Activated CD4-positive, CD25-positive, alpha-beta regulatory T cell treated with anti-CD3 and anti-CD28 coated beads, Interleukin-2, amount 50 U/mL, for 24 hours (primary cell): ENCODE results near the gene ATXN10.
"Not testable (repeated sequence)": the region's sequence is repeated elsewhere in the genome, so short reads cannot be mapped to it uniquely, and the experiment has no call there.

ENCODE experiments used
- ATAC-seq, 2 donors: fragments of 150-1000 bp; cut with Tn5 transposase; one replicate each; pipeline ENCODE4 v1.10.0; 2021; ENCODE audit warnings: mild to moderate bottlenecking in 1 of 2, moderate library complexity in 1 of 2

Gene ATXN10

DNA sequence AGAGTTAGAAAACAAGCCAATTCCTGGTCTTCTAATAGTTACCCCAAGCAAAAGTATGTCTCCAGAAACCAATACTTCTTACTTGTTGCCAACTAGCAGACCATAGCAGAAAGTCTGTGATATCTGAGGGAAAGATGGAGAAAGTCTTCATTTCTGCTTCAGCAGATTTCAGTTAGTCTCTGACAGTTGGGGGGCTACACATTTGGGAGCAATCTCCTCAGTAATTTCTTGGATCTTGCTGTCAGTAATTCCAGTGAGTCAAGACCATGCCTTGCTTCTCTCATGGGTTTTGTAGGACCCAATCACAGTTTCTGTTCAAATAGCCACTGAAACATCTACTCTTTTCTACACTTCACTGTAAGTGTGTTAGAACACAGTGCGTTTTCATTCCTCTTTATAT lies 118.8 kb downstream of the ATXN10 start:
- no peak for ATAC-seq

DNA sequence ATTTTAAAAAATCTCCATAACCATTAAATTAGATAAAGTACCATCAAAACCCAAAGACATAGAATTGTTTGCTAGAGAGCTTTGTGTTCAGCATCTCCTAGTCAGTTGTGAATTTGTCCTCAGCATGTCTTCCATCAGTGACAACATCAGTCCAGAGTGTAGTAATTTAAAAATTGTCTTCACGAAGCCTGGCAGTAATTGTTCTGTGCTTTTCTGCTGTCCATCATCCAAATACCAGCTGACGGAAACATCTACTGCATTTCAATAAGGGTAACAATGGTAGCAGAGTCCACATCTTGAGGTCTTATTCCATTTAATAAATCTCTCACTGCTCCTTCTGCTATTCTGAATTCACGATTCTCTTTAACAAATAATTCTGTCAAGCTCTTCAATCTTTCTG lies 121.5 kb downstream of the ATXN10 start:
- no peak for ATAC-seq

DNA sequence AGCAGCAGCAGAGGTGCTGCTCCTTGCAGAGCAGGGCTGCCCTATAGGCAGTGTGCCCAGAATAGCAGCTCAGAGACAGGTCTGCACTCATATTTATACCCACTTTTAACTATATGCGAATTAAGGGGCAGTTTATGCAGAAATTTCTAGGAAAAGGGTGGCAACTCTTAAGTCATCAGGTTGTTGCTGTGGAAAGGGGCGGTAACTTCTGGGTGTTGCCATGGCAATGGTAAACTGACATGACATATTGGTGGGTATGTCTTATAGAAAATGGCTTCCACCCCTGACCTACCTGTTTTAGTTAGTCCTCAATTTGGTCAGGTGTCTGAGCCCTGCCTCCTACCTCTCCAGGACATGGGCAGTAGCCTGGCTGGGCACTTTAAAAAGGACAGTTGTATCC lies 122.3 kb downstream of the ATXN10 start:
- ATAC-seq = no peak

DNA sequence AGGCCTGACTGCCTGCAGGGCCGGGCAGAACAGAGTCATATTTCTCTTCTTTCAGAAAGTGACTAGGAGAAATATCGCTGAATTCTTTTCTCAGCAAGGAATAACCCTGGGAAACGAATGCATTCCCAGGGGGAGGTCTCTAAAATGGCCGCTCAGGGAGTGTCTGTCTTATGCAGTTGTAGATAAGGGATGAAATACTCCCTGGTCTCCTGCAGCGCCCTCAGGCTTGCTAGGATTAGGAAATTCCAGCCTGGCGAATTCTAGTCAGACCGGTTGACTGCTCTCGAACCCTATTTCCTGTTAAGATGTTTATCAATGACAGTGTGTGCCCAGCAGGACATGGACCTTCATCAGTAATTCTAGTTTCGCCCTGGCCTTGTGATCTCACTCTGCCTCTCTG lies 124.4 kb downstream of the ATXN10 start:
- not testable (repeated sequence) for ATAC-seq

DNA sequence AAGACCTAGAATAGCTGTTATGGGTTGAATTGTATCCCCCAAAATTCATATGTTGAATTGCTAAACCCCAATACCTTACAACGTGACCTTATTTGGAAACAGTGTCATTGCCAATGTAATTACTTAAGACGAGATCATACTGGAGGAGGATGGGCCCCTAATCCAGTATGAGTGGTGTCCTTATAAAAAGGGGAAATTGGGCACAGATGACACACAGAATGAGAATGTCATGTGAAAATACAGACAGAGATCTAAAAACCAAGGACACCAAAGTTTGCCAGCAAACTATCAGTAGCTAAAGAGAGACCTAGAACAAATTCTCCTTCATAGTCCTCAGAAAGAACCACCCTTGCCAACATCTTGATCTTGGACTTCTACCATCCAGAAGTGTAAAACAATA lies 127.7 kb downstream of the ATXN10 start:
- no peak for ATAC-seq

DNA sequence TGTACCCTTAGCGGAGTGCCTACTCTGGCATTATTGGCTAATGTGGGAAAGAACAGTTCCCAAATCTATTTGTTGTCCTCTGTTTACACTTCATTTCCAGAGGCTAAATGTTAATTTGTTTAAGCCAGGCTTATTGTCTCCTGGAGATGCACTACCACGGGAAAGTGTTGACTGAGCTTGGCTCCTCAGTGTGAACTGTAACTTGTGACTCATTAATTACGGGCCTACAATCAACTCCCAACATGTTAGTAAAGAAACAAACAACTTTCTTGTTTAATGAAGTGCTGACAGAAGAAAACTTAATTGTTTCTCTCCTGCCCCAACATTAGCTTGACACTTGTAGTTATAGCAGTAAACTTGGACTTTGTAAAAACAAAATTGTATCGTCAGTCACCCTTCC lies 130.4 kb downstream of the ATXN10 start:
- no peak for ATAC-seq

DNA sequence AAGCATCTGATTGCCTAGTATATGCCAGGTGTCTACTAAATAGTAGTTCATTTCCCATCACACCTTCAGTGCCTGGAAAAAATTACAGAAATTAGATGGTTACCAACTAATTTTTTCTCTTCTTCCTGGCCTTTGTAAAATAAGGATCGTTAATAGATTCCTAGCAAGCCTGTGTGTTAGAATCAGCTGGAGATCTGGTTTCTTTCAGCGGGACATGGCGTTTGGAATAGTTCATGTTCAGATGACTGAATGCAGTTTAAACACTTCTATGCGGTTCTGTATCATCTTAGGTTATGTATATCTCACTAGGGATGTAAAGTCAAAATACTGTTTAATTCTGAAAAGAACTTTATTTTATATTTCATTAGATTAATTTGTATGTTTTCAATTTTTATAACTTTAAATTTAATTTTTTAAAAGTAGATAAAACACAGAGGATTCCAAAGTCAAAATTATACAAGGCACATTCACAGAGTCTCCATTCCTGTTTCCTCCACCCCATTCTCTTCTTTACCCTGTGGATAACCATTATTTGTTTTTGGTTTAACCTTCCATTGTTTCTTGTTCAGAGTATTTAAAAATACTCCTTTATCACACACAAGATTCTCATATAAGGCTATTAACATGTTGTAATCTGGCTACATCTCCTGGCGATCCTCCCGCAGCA lies 132.8 kb downstream of the ATXN10 start:
- ATAC-seq = no peak

DNA sequence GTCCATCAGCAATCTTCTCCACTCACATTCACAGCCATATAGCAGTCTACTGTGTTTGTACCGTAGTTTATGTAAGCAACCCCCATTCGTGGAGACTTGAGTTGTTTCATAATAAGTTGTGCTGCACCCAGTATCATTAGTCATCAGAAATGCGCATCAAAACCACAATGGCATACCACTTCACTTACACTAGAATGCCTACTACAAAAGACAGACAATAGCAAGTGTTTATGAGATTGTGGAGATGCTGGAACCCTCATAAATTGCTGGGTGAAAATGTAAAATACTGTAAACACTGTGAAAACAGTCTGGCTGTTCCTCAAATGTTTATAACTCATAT lies 133.3 kb downstream of the ATXN10 start:
- no peak for ATAC-seq

DNA sequence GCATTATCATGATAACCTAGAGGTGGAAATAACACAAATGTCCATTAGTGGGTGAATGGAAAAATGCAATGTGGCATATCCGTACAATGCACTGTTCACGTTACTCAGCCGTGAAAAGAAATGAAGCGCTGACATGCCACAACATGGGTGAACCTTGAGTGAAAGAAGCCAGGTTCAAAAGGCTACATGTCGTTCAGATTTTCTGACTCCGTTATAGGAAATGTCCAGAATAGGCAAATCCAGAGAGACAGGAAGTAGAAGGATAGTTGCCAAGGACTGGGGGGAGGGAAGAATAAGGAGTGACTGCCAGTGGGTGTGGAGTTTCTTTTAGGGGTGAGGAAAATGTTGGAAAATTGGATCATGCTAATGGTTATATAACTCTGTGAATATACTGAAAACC lies 133.8 kb downstream of the ATXN10 start:
- ATAC-seq = no peak

DNA sequence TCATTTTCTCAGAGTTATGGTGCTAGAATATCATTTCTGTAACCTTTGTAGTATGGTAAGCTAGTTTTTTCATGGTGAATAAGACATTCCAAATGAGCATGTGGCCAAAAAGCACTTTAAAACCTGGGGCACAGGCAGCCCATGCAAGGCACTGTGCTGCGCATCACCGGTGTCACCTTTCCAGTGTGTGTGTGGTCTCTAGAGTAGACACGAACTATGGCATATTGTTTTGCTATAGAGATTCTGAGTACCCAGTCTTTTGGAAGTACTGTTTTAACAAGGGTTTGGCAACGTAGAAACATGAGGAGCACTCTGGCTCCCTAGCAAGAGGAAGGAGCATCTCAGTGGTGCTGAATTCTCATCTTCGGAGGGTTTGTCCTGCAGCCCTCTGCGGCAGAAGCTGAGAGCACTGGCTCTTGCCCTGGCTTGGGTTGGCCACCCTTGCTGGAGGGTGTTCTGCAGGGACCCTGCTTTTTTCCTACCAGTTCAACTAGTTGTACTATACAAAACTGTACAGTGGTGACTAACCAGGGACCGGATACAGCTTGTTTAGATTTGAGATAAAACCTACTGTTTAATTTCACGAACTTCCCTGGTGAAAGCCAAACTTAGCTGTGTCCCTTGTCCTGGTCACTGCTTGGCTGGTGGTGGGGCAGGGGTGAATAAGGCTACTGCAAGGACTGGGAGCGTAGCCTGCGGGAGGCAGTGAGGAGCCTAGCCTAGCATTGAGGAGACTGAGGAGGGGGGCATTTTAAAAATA lies 135.7 kb downstream of the ATXN10 start:
- ATAC-seq = no peak

DNA sequence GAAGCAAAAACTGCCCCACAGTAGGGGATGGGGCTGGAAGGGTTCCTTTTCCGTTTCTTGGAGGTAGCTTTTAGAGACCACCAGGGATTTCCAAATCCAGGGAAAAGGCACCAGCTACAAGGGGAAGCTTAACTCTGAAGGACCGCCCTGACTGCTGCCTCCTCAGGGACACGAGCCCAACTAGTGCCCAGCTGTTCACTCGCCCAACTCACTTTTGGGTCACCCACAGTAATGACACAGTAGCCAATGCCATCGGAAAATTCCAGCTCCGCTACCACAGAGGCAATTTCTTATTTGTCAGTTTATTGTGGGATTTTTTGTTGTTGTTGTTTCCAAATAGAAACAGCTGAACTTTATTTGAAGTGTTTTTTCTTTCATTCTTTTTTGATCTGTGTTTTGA lies 141.3 kb downstream of the ATXN10 start:
- ATAC-seq = no peak

DNA sequence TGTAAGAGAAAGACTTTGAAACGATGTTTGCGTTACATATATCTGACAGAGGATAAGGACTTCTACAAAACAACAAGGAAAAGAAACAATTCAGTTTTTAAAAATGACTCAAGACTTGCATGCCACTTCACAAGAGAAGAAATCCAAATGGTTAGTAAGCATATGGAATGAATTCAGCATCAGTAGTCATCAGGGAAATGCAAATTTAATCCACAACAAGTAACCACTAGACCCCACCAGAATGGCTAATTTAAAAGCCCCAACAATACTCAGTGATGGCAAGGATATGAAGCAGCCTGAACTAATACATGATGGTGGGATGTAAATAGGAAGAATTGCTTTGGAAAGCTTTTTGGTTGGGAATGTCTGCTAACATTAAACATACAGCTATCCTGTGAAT lies 142.6 kb downstream of the ATXN10 start:
- no peak for ATAC-seq

DNA sequence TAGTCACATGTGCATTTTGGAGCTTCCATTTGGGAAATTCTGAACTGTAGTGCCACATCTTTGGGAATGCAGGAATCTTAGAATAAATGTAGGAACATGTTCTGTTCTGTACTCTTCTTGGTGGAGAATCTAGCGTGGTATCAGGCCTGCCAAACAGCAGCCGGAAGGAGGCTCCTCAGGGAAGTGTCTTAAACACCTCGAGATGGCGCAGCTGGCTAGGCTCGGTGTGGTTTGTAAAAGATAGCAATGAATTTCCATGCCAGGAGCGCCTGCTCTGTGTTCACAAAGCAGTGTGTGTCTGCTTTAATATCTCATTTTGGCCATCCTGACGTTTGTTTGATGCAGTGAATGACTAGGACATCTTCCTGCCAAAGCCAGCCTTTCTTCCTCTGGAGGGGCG lies 145.1 kb downstream of the ATXN10 start:
- no peak for ATAC-seq

DNA sequence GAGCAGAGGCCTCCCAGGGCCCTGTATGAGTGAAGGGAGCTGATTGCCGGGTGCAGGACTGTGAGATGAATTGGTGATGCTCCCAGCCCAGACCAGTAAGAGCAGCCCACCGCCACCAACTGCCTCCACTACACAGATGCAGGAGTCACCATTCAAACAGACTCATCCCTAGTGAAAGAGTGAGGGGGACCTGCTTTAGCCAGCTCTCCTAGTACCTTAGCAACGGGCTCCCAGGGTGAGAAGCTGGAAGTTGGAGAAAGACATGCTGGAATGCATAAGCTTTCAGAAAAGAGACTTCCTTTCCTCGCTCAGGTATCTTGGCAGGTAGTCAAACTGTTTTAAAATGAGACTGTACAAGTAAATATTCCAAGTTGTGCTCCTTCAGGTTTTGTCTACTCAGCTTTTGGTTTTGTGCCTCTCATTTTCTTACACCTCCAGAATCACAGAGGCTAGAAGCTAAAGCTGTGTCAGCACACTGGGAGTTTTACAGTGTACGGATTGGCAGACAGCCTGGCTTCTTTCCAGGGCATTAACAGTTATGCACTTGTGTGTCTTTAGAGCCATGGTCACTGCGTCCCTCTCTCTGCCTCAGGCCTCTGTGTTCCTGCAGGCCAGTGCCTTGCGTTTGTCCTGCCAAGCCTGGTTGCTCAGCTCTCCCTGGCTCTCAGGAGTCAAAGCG lies 146.2 kb downstream of the ATXN10 start:
- no peak for ATAC-seq

DNA sequence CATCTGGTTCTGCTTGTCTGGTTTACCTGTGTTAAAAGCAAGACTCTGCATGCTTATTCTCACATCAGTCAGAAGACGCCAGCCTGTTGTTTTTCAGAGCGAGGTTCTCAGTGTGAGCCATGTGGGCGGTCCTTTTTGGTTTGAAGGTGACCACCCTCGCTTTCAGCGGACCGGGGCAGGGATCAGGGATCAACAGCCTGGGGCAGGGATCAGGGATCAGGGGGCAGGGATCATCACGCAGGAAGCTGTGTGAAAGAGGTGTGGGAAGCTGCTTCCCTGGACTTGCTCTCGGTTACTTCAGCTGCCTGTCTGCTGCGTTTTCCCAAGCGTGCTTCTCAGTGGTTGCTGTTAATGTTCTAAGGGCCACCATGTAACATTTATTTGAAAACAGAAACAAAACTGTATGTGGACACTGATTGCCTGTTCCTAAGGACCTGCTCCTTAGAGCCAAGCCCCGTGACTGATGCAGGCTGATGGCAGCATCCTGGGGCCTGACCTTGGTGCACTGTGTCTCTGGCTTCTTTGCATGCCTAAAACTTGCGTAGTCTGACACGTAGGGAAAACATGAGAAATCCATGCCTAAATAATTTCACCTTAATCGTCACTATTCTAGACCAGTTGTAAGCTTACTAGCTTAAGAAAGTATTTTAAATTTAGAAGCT lies 146.9 kb downstream of the ATXN10 start:
- no peak for ATAC-seq

DNA sequence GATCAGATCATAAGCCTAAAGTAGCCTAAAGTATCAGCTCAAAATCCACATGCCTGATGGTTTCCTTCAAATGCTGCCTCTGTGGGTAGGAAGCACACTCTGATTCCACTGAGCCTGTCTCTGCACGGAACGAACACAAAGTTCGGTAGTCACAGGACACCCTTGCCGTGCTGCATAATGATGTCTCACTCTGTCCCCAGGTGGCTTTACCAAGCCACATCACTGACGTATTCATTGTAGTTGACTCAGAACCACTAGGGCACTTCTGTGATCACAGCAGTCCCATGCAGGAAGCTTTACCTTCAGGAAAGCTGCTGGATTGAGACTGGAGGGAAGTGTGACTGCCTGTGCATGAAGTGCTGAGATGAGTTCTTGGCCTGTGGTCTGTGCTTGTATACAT lies 147.7 kb downstream of the ATXN10 start:
- no peak for ATAC-seq

DNA sequence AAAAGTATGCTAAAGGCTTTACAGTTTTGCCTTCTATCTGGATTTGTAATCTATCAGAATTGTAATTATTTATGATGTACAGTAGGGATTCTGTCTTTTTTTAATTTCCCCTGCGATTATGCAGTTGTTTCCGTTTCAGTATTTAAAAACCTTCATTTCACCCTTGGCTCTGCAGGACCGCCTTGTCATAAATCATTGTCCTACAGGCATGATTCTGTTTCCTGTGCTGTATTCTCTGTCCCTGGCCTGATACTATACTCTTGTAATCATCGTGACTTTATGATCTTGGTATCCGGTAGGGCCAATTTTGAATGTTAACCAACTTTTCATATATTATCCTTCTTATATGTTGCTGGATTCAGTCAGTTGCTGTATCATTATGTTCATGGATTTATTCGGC lies 151.7 kb downstream of the ATXN10 start:
- ATAC-seq = no peak

DNA sequence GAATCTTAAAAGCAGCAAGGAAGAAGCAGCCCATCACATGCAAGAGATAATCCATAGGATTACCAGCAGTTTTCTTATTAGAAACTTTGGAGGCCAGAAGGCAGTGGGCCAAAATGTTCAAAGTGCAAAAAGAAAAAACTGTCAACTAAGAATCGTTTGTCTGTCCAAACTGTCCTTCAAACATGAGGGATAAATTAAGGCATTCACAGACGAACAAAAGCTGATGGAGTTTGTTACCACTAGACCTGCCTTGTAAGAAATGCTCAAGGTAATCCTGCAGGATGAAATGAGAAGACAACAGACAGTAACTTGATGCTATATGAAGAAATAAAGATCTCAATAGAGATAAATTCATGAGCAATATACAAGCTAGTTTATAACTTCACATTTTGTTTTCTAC lies 154.9 kb downstream of the ATXN10 start:
- no peak for ATAC-seq

DNA sequence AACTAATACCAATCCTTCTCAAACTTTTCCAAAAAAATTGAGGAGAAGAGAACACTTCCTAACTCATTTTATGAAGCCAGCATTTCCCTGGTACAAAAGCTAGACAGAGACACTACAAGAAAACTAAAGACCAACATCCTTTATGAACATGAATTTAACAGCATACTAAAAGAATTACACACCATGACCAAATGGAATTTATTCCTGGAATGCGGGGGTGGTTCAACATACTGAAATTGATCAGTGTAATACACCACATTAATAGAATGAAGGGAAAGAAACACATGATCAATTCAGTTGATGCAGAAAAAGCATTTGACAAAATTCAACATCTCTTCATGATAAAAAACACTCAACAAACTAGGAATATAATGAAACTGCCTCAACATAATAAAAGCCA lies 157.2 kb downstream of the ATXN10 start:
- no peak for ATAC-seq

DNA sequence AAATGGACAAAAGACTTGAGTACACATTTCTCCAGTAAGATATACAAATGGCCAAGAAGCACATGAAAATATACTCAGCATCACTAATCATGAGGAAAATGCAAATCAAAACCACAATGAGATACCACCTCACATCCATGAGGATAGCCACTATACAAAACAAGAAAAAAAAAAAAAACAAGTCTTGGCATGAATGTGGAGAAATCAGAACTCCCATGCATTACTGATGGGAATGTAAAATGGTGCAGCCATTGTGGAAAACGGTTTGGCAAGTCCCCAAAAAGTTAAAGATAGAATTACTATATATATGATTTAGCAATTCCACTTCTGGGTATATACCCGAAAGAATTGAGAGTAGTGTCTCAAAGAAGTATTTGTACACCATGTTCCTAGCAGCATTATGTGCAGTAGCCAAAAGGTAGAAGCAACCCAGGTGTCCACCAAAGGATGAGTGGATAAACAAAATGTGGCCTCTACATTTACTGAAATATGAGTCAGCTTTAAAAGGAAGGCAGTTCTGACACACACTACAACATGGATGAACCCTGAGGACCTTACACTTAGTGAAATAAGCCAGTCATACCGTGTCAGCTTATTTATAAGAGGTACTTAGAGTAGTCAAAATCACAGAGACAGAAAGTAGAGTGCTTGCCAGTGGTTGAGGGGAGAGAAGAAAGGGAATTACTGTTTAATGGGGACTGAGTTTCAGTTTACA lies 159.1 kb downstream of the ATXN10 start:
- ATAC-seq = no peak

DNA sequence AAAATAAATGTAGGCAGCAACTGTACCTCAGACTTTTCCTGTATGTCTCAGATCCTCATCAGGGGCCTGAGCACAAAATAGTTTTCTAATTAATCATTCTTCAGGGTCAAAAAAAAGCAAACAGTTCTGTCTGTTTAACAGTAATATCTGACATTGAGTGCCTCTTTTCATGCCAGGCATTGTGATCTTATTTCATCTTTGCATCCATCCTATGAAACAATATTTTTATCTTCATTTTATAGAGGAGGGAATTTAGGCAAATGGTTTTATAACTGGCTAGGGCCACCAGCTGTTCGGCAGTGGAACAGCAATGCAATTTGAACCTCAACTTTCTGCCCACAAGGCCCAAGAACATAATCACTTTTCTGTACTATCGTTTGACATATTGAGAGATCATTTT lies 159.8 kb downstream of the ATXN10 start:
- ATAC-seq = no peak

DNA sequence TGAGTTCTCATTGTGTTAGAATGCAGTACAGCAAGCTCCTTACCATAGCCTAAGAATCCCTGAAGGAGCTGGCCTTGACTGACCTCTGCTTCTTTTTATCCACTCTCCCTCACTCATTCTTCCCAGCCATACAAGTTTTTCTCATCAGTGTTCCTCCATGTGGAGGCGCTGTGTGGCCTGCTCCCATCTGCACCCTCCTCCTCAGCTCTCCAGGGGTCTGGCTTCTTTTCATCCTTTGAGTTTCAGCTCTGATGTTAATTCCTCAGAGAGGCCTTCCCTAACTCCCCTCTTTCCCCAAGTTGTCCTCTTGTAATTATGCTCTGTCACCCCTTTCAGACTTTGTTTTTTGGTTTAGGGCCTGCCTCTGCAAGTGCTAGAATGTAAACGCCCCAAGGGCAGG lies 160.5 kb downstream of the ATXN10 start:
- no peak for ATAC-seq

DNA sequence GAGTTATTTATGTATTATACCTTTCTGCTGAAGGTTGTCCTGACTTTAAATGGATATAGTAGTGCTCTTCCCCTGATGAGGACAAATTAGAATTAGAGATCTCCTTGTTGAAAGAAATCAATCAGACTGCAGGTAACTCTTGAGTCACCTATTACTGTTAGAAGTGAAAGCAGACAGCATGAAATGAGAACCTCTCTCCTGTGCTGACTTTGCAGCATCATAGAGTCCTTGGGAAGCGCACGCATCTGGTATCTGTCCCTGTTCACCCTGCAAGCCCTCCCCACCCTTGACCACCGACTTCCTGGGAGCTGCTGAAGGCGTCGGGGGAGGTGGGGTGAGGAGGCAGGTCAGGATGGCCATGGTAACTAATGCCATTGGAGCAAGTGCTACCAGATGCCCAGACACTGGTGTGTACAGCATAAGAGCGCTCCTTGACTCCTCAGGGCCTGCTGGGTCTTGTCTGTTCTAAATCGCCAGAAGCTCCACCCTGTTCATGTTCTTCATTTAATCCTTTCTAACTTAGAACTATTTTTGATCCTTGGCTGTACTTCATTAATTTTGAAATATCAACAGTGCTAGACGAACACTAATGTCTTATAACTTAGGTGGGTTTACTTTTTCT lies 161.4 kb downstream of the ATXN10 start:
- ATAC-seq = no peak
